GM21528 (cell line): ENCODE results near the gene IRF8.

Source experiments
- ATAC-seq: cut with Tn5 transposase; IDR thresholded peaks from one replicate; pipeline ENCODE4 v1.9.1; 2021; ENCODE audit warnings: mild to moderate bottlenecking, moderate library complexity; ENCODE audit not compliant: unreplicated experiment, low FRiP score

IRF8 gene

DNA sequence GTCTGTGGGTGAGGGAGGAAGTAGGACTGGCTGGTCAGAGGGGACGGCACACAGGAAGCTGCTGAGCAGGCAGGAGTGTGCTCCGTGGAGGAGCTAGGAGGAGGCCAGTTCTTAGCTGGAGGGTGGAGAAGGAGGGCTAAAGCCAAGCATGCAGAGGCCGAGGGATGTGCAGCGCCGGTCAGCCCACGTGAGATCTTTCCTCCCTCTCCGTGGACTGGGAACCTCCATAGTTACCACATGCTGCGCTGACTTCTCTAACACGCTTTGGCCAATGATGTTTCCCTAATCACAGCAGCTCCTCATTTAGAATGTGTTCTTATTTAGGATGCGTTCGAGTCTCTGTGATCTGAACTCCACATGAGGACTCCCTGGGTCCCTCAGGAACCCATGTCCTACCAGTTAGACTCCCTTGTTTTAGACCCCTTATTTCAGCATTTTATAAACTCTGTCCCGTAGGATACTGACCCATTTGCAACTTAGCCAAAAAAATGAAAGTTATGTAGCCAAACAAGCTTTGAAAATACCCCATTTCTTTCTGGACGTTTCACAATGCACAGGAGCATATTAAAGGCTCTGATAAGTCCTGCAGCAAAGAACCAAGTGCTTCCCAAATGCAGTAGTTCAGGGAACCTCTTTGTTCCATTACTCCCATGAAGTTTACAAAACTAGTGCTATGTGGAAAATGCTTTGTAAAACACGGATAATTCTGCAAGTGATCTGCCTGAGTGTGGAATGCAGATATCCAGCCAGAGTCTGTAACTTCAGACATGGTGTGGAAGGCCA lies 51.4 kb downstream of the IRF8 start:
- no peak for ATAC-seq

DNA sequence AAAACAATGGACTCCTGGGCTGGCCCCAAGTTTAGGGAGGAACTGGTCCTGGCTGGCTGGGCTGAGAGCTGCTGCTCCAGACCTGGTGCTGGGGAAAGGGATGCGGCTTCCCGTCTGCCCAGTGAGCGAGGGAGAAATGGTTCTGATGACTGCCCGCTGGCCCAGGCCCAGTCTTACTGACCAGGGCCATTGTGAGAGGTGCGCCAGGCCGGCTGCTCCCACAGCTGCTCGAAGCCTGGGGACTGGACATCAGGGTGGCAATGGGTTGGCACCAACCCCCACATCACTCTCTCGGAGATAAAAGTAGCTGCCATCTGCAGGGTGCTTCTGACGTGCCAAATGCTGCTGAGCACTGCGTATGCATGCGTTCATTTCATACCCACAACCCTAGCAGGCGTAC lies 53.2 kb downstream of the IRF8 start:
- ATAC-seq: no peak

DNA sequence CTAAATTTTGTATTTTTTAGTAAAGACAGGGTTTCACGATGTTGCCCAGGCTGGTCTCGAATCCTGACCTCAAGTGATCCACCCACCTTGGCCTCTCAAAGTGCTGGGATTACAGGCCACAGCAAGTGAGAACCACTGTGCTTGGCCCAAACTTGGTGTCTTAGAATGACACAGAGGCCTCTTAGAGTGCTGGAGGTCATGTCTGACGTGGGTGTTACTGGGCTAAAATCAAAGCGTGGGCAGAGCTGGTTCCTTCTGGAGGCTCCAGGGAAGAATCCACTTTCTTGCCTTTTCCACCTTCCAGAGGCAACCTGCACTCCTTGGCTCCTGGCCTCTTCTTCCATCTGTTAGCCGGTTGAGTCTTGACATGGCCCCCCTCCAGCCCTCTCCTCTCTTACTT lies 53.8 kb downstream of the IRF8 start:
- ATAC-seq: no peak

DNA sequence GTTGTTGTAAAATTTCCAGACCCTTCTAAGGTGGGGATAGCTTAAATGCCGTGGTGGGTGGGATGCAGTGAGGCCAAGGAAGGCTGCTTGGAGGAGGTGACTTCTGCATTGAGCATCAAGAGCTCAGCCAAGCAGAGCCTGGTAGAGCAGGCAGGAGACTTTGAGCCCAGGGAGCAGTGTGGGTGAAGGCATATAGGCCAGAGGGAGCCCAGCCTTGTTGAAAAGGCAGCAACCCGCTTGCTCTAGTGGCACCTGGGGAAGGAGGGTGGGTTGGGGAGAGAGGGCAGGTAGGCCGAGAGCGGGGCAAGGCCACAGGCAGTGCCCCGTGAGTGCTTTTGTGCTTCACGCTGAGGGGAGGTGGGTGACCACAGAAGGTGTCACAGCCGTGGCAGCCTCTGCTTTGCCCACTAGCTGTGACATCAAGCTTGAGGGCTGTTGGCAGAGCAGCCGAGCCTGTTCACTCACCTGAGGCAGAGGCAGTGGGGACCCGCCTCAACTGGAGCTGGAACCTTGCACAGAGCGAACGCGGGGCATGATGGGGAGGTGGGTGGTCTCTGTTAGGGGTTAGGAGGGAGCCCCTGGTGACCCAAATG lies 56.1 kb downstream of the IRF8 start:
- ATAC-seq: no peak

DNA sequence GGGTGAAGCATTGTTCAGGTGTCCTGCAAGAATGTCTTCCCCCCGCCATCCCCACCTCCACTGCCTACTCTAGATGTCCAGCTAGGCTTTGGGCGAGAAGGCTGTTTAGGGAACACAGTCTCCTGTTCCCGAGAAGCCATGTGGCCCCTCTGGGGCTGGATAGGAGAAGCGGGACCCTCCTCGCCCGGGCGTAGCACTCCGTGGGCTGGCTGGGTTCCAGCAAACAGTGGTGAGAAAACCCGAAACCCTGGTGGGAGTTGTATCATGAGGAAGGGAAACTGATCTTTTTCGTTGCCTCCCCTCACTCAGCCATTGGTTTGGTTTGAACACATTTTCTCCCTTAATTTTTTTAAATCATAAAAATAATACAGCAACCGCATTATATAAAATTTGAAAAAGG lies 56.6 kb downstream of the IRF8 start:
- peak; percentile 49 for ATAC-seq

DNA sequence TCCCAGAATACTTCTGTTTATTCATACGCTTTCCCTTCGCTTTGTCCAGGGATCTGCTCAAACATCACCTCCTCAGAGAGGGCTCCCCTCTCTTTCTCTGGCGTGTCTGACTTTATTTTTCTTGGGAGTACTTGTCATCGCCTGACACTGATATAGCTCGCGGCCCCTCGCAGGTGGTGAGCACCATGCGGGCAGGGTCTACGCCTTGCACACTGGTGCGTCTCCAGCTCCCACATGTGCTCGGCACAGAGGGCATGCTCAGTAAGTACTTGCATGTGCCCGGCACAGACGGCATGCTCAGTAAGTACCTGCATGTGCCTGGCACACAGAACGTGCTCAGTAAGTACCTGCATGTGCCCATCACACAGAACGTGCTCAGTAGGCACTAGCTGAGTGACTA lies 57.5 kb downstream of the IRF8 start:
- no peak for ATAC-seq

DNA sequence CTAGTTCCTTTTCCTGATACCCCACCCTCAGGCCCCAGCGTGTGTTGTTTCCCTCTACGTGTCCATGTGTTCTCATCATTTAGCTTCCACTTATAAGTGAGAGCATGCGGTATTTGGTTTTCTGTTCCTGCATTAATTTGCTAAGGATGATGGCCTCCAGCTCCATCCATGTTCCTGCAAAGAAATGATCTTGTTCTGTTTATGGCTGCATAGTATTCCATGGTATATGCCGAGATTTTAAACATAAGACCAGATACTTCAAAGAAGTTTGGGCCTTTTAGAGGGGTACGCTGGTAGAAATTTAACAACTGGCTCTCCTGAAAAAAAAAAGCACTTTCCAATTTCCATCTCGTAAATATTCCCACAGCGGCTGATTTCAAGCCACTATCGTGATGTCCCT lies 59.8 kb downstream of the IRF8 start:
- ATAC-seq: no peak

DNA sequence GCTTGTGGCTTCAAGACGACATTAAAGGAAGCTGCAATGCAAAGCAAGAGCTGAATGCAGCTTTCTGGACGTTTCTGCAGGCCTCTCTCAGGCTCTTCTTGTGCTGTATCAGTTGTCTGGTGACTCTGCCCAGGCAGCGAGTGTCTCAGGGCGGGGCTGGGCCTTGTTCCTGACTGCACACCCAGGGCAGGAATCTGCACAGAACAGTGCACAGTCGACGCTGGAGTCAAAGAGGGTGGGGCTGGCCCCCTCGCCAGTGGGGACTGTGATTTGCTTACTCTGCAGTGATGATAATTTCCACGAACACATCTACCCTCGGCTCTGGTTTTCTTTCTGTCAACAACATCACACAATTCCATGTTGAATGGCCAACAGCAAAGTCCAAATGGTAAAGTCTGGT lies 60.7 kb downstream of the IRF8 start:
- ATAC-seq: no peak

DNA sequence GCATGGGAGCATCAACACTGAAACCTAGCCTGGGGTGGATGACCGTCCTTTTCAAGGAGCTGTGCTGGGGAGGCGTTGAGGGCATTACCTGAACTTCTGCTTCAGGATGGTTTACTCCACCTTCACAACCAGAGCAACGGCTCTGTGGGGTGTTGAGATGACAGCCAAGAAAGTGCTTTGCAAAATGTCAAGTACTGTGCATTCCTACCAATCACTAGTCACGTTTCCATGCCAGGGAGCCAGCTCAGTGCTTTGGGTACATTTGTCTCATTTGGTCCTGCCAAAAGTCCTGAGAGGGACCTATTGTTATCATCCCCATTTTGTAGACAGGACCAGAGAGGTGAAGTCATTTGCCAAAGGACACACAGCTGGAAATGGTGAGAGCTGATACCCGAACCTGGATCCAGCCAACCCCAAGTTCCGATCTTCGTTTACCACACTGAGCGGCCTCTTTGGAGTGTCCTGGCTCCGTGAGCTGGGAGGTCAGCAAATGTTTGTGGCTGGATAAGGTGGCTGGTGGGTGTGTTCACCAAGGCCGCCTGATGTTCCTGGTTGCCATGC lies 61.6 kb downstream of the IRF8 start:
- no peak for ATAC-seq

DNA sequence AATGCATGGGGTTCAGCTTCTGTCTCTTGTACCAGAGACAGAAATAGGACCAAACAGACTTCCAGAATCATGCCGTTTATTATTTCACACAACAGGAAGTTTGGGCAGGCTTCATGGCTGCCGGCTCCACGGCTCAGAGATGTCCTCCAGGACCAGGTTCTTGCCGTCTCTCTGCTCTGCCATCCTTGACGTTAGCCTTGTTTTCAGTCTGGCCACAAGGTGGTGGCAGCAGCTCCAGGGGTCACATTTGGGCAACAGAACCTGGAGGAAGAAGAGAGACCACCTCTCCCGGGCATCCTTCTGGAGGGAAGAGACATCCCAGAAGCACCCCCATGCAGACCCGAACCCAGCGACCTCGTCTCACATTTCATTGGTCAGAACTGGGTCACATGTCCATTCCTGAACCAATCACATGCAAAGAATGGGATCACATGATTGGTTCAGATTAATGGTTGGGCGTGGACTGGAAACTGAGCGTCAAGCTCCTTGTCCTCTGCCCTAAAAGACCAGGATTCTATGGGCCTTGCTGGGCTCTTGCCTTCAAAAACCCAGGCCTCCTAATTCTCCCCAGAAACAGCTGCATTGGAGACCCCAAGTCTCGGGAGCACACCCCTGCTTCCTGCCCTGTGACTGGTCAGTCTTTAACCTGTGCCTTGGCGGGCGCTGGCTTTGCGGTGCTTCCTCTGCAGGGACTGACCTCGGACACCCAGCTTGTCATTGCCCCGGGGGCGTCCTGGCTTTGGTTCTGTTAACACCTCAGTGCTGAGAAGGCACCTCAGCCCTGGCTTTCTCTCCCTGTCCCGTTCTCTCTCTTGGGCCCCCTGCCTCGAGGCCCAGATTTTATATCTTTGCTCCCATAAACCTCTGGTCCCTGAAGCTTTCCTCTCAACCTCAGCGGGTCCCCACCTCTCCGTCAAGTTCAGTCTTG lies 63.3 kb downstream of the IRF8 start:
- ATAC-seq: no peak

DNA sequence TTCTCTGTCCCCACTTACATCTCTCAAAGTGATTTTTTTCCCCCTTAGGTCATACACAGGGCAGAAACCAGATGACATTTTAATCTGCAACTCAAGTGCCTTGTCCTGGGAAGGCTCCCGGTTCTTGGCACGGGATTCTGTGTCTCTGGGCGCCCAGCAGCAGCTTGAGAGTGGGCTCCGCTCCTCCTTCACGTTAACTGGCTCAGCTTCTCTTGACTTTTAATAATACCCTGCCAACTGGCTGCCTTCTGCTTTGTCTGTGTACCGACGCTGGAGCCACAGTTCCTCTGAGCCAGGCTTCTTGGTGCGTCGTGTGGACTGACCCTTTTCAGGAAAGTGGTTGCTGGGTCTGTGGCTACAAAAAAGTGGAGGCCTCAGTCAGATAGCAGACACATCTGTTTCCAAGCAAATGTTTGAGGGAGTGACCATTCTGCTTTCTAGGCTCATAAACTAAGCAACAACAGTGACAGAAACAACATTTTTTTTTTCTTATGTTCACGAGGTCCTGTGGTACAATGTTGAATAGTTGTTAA lies 64.9 kb downstream of the IRF8 start:
- no peak for ATAC-seq

DNA sequence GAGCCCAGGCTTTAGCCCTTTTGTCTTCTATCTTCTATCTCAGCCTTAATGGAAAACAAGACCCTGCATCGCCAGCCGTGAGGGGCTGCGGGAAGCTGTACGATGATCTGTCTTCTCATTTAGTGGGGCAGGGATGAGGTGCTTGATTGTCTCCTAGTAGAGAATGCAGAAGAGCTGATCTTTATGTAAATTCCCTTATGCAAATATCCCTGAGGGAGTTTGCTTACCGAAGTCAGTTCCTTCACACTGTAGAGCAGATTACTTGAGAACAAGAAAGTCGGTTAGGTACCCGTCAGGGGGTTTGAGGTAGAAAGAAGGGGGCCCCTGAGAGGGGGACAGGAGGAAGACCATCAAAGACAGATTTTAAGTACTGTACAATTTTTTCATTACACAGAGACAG lies 66.2 kb downstream of the IRF8 start:
- ATAC-seq: no peak

DNA sequence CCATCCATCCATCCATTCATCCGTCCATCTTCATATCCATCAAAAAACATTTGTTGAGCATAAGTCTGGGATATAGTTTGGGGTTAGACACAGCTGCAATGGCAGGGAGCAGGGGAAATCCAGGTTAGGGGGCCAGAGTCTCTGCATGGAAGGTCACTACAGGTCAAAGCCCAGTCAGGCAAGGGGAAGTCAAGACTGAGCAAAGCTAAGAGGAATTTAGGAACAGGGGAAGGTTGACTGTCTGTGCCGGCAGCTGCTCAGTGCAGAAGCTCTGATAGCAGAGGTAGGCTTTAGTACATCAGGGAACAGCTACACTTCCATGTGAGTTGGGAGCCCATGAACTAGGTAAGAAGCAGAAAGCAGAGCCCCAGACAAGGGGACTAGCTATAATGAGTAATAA lies 68.1 kb downstream of the IRF8 start:
- ATAC-seq: no peak

DNA sequence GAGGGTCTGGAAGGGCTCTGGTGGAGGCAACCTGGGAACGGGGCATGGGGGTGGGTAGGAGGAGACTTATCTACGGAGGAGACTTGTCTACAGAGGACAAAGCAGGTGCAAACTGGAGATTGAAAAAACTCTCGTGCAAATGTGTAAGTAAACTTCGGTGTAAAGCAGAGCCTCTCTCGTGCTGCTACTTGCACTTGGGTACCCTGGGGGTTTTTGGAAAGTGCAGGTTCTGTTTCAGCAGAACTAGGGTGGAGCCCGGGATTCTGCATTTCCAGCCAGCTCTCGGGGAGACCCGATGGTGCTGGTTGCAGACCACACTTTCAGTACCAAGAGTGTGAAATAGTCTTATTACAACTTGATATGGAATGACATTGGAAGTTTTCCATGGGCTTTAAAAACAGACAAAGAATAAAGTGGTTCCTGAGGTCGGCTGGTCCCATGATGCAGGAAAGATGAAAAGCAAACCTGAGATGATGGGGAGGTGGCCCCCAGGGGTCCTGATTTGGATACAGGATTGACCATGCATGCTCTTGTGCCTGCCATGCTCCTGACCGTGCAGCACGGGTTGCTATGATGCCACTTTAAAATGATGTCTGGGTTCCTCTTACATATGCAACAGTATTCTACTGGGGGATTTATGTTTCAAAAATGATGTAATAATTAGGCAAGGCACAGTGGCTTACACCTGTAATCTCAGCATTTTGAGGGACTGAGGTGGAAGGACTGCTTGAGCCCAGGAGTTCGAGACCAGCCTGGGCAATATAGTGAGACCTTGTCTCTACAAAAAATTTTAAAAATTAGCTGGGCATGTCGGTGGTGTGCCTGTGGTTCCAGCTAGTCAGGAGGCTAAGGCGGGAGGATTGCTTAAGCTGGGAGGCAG lies 69.3 kb downstream of the IRF8 start:
- no peak for ATAC-seq

DNA sequence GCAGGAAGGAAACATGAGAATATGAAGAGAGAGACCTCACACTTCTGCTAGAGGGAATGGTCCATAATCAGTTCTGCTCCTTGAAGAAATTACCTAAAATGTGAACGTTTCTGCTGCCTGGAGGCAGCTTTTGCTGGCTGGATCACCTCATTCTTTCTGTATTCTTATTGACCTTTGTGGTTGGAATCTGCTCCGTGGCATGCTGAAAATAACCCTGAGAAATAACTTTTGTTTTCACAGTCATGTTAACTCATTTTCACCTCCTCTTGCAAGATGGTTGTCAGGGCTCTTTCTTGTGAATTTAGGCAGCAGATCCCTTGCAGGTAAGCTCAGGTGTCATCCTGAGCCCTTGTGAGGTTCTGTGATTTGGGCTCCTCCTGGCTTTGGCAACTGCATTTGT lies 70.2 kb downstream of the IRF8 start:
- no peak for ATAC-seq

DNA sequence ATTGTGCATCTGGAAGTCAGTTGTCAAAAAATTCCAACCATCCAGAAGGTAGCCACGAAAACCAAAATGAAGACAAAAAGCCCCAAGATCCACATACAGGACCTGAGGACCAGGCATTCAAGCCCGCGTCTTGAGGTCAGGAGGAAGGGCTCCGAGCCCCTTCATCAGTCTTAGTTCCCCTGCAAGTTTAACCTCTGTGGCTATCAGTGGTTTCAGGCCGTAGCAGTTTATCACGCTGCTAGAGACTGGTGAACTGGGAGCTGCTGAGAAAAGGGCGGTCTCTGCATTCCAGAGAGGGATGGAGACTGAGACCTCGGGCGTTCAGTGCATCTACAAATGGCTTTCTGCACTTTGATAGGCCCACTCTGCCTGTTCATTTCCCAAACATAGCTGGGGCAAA lies 70.6 kb downstream of the IRF8 start:
- ATAC-seq: no peak

DNA sequence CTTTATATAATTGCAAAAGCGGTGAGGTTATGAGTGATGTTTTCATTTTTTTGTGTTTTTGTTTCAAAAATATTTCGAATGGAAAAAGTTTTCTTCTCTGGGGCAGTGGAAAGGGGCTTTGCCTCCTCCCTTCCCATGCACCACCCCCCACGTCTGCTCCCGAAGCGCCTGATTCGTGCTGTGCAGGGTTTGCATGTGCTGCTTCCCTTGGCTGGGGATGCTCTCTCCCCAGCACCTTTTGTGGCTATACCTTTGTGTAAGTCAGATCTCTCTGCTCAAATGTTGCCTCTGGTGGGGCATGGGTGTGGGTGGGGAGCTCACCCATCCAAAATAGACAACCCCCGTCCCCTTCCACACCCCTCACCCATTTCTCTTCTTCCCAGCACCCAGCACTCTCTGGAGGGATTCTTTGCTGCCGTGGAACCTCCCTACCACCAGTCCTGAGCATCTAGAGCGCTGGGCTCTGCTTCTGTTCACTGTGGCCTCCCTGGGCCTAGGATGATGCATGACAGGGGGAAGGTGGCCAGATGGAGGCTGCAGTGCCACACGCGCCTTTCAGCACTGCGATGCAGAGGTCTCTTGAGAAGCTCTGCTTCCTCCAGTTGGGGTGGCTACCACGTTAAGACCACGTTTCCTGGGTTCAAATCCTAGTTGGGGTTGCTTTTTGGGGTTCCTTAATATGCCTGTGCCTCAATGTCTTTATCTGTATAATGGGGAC lies 71.2 kb downstream of the IRF8 start:
- no peak for ATAC-seq

DNA sequence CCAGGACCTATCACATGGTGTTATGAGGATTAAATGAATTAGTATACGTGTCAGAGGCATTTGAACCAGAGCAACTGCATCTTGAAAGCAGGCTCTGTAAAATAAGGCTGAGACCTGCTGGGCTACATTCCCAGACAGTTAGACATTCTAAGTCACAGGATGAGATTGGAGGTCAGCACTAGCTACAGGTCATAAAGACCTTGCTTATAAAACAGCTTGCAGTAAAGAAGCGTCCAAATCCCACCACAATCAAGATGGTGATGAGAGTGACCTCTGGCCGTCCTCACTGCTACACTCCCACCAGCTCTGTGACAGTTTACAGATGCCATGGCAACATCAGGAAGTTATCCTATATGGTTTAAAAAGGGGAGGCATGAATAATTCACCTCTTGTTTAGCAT lies 71.8 kb downstream of the IRF8 start:
- ATAC-seq: no peak
